ENCODE data around the gene IGFALS.
"Not testable (repeated sequence)": the region's sequence is repeated elsewhere in the genome, so short reads cannot be mapped to it uniquely, and the experiment has no call there.

The IGFALS gene

GRCh38 chr16:1817716-1818115, 24.2 kb upstream of the IGFALS start:
- DNase-seq = no peak

DNA sequence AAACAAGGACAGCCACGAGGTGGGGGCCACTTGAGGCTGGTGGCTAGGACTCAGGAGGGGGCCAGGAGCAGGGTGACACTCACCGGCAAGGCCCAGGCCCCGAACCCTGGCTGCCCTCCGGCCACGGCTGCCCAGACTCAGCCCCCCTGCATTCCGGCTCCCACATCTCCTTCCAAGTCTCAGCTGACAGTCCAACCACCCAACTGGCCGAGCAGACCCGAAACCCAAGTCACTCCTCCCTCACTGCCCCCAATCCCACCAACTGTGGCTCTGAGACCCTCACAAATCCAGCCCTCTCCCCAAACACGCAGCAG, 23.7 kb upstream of the IGFALS start:
- DNase-seq = no peak

- DNase-seq = no peak
These were observed 23.1 kb upstream of the IGFALS start for GRCh38 chr16:1816396-1817275.

- DNase-seq = no peak
These were observed 22.0 kb upstream of the IGFALS start for GRCh38 chr16:1815461-1815860.

DNA sequence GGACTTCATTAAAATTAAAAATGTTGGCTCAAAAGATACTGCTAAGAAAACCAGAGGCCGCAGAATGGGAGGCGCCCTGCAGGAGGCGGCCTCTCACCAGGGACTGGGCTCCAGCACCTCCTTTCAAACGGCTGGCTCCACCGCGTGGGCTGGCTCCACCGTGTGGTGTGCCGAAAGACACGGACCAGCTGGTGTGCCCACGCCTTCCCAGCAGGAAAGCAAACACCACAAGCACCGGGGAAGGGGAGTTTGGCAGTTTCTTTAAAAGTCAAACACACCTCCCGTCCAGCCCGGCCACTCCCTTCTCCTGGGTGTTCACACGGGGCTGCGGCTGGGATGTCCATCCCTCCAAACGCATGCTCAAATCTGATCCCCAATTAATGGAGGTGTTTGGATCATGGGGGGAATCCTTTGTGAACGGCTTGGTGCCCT, 19.2 kb upstream of the IGFALS start:
- DNase-seq = no peak

GRCh38 chr16:1810536-1810935, 17.0 kb upstream of the IGFALS start:
- DNase-seq = no peak

- DNase-seq = no peak
These were observed 16.6 kb upstream of the IGFALS start for GRCh38 chr16:1810106-1810505.

GRCh38 chr16:1809281-1809801, 15.8 kb upstream of the IGFALS start:
- no peak for DNase-seq

DNA sequence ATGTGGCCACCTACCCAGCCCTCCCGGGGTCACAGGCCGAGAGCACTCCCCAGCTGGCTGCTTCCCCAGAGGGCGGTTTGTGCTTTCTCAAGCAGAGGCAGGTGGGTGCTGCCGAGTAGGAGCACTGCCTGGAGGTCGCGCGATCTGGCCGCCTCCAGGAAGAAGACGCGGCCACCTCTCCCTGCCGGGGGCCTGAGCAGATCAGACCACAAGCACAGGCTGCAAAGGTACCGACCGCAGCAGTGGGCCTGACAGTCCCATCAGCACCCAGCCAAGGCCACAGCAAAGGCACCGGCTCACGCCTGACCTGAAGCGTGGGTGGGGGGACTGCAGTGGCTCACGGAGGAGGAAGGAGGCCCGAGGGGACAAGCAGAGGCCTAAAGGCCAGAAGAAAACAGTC, 15.2 kb upstream of the IGFALS start:
- no peak for DNase-seq

DNA sequence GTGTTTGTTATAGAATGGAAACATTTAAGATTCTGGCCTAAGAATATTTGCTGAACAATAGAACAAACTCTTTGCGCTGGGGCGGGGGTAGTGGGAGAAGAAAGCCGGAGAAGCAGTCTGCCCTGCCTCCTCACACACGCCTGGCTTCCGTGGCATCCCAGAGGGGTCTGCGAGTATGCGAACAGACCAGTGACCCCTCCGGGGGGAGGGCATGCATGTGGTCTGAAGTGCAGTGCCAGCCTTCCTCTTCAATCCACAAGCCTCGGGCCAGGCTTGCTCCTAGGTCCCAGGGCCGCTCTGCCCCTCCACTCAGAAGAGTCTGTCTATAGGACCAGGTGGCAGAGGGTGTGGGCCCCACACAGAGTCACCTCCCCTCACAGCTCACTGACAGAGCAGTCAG, 14.1 kb upstream of the IGFALS start:
- no peak for DNase-seq

- DNase-seq = no peak
These were observed 7.2 kb upstream of the IGFALS start for GRCh38 chr16:1800701-1801100.

- DNase-seq = not testable (repeated sequence)
These were observed 5.8 kb upstream of the IGFALS start for GRCh38 chr16:1799263-1799662.

- no peak for DNase-seq
These were observed 1.6 kb upstream of the IGFALS start for GRCh38 chr16:1794908-1795666.

- no peak for DNase-seq
These were observed 841 bp upstream of the IGFALS start for GRCh38 chr16:1794221-1794871.

- DNase-seq = no peak
These were observed 498 bp downstream of the IGFALS start for GRCh38 chr16:1792836-1793577.

DNA sequence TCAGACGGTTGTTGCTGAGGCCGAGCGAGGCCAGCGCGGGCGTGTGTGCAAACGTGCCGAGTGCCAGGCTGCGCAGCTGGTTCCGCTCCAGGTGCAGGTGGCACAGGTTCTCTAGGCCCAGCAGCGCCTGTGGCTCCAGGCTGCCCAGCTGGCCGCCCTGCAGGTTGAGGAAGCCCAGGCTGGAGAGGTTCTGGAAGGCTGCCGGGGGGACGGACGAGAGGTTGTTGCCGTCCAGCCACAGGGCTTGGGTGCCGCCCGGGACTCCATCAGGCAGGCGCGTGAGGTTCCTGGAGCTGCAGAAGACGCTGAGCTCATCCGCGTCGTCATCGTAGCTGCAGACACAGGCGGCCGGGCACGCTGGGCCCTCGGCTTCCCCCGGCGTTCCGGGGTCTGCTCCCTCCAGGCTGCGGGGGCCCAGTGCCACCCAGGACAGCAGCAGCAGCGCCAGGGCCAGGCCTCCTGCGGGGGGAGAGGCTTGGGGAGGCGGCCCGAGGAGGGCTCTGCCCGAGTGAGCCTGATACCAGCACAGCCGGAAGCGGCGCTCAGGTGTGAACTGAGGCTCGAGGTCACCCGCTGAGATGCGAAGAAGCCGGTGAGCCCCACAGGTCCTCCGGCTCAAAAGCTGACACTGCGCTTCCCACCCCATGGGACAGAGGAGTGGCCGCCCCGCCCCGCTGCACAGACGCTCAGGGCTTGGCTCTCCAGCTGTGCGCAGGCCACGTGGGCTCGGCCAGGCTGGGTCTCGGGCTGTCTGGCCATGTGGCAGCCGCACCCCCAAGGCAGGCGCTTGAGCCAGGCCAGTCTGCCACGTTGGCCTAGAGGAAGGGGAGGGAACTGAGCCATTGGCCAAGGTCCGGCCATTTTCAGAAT, 1.3 kb downstream of the IGFALS start:
- no peak for DNase-seq

- no peak for DNase-seq
These were observed 2.1 kb downstream of the IGFALS start for GRCh38 chr16:1791256-1791942.

DNA sequence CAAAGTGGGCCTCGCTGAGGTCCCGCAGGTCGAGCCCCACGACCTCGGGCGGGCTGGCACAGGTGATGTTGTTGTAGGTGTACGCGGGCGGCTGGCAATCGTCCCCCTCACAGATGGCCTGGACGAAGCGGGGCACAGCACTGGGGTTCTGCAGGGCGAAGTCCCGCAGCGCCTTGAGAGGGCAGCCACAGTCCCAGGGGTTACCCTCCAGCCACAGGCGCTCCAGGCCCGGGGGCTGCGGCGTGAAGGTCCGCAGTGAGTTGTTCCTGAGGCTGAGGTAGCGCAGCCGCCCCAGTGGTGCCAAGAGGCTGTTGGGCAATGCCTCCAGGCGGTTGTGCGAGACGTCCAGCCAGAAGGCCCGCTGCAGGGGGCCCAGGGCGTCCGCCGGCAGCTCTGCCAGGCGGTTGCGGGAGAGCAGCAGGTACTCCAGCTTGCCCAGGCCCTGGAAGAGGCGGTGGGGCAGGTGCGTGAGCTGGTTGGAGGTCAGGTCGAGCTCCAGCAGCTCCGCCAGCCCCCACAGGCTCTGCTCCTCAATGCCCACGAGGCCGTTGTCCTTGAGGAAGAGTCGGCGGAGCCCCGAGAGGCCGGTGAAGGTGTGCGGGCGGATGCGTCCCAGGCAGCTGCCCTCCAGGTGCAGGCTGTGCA, 2.8 kb downstream of the IGFALS start:
- no peak for DNase-seq

GRCh38 chr16:1790261-1790610, 3.3 kb downstream of the IGFALS start:
- no peak for DNase-seq

DNA sequence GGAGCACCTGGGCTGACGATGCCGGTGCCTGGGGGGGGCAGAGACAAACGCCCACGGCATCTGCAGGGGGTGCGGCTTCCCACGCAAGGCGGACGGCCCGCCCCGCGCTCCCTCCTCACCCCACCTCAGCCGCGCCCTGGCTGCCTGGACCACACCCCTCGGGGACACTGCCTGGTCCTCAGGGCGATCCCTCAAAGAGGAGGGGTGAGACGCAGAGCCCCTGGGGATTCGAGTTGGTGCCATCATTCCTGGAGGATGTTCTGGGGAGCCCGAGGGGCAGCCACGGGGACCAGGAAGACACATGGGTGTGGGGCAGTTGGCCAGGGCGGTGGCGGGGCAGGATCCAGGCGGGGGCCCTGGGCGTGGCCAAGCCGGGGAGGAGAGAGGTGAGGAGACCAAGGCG, 3.9 kb downstream of the IGFALS start:
- no peak for DNase-seq

DNA sequence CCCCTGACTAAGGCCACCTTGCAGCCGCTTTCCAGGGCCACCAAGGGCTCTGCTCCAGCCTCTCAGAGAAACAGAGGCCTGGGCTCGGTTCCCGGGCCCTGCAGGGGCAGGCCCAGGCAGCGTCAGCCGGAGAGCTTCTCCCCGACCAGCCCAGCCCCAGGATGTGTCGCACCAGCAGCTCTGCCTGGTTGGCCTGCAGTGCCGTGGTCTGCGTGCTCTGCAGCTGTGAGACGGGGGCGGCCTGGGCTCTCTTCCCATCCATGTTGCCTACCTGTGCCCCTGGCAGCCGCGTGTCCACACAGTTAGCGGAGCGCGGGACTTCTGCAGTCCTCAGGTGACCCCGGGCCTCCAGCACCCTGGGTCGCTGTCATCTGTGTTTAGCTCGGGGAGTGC, 4.8 kb downstream of the IGFALS start:
- no peak for DNase-seq

Measured in NCI-H187 treated with DMSO at 0.1 percent for 48 hours (cell line).